Measurements from ENCODE around the gene PAXX. TPM values are rescaled to one million over a fixed set of nuclear protein-coding genes. Genes with fewer than 3 reads are reported as not detected.

Gene PAXX
- total RNA-seq, 1 donor from 2014 or later, result 50.7 TPM

DNA sequence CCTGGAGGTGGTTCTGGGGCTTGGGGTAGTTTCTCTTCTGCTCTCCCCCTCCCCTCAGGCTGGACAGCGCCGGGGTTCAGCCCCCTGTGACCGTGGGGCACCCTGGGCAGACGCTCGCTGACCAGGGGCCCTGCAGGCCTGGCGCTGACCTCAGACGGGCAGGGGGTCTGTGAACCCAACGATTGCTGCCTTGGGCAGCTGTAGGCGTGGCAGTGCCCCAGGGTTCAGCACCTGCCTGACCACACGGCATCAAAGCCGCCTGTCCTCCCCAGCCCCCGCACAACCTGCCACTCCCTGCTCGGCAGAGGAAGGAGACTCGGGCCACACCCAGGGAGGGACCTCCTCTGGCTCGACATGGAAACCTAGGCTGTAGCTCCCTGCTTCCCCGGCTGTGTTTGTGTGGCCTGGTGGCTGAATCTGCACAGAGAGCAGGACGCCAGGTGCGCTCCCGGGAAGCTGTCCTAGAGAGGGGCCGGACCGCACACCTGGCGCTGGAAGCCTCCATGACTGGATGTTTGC, 28.0 kb upstream of the PAXX start:
- no peak overlapping the region for H3K27ac Mint-ChIP-seq (ENCODE audit: unreplicated experiment)
- no peak overlapping the region for H3K4me3 Mint-ChIP-seq (ENCODE audit: unreplicated experiment)
- peaks cover 4% of the 10 kb centered on the region for H3K27me3 Mint-ChIP-seq (ENCODE audit: unreplicated experiment)
- TF ChIP-seq, protein P1, sequence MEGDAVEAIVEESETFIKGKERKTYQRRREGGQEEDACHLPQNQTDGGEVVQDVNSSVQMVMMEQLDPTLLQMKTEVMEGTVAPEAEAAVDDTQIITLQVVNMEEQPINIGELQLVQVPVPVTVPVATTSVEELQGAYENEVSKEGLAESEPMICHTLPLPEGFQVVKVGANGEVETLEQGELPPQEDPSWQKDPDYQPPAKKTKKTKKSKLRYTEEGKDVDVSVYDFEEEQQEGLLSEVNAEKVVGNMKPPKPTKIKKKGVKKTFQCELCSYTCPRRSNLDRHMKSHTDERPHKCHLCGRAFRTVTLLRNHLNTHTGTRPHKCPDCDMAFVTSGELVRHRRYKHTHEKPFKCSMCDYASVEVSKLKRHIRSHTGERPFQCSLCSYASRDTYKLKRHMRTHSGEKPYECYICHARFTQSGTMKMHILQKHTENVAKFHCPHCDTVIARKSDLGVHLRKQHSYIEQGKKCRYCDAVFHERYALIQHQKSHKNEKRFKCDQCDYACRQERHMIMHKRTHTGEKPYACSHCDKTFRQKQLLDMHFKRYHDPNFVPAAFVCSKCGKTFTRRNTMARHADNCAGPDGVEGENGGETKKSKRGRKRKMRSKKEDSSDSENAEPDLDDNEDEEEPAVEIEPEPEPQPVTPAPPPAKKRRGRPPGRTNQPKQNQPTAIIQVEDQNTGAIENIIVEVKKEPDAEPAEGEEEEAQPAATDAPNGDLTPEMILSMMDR (IDR thresholded peaks at IDR 0.05; ENCODE audit: partially characterized antibody, unreplicated experiment), result no peak
- H3K9me3 Mint-ChIP-seq (ENCODE audit: unreplicated experiment), result peaks cover 2% of the 10 kb centered on the region
- DNase-seq, result no peak
- H3K36me3 Mint-ChIP-seq (ENCODE audit: unreplicated experiment), result no peaks in the 10 kb centered on the region
- peaks cover 7% of the 10 kb centered on the region for H3K4me1 Mint-ChIP-seq (ENCODE audit: low read depth, unreplicated experiment)

DNA sequence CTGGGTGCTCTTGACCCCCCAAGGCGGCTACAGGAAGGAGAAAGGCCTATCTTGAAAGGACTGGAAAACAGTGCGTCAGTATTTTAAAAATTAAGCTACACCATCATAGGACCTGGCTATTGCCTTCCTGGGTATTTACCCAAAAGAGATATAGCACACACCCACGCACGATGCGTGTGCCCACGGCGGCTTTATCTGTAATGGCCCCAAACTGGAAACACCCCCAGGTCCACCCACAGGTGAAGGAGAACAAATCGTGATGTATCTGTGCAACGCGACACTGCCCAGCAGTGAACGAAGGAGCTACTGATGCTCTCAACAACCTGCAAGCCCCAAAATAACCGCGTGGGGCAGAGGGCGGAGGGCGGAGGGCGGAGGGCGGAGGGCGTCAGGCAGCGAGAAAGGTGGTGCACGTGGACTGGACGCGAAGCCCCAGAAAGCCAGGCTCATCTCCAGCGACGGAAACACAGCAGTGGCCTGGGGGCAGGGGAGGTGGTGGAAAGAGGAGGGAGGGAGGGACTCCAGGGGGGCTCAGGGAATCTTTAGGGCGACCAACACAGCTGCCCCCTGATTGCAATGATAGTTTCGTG, 27.3 kb upstream of the PAXX start:
- Mint-ChIP-seq H3K27me3 (ENCODE audit: unreplicated experiment) (peaks cover 4% of the 10 kb centered on the region), H3K4me3 (ENCODE audit: unreplicated experiment) (no peak overlapping the region), H3K9me3 (ENCODE audit: unreplicated experiment) (peaks cover 2% of the 10 kb centered on the region), H3K27ac (ENCODE audit: unreplicated experiment) (no peak overlapping the region), H3K36me3 (ENCODE audit: unreplicated experiment) (no peaks in the 10 kb centered on the region), H3K4me1 (ENCODE audit: low read depth, unreplicated experiment) (peaks cover 7% of the 10 kb centered on the region)
- no peak for DNase-seq
- TF ChIP-seq, protein P1 (IDR thresholded peaks at IDR 0.05; ENCODE audit: partially characterized antibody, unreplicated experiment), result no peak

DNA sequence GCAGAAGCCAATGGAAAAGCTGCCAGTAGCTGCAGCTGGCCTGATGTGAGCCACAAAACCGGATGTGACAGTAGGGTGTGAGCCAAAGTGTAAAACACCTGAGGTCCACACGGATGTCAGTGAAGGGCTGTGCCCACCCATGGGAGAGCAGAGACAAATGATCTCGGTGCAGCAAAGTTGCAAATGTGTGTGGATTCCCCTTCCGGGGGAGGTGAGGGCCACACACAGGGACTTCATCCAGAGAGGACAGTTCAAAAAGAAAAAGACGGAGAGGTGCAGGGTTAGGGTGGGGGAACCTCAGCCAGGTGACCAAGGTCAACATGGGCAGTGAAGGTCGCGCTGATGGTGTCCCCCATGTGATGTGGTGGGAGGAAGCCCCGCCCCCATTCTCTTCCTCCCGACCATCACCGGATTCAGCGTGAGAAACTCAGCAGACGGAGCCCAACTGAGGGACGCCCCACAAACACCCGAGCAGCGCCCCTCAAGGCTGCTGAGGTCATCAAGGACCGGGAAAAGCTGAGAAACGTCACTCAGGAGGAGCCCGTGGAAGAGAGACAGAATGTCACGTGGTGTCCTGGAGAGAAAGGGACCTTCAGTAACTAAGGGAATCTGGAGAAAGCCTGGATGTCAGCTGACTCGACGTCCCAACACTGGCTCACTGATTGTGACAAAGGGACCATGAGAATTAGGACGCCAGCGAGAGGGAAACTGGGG, 26.3 kb upstream of the PAXX start:
- TF ChIP-seq, protein P1 (IDR thresholded peaks at IDR 0.05; ENCODE audit: partially characterized antibody, unreplicated experiment), result no peak
- Mint-ChIP-seq H3K36me3 (ENCODE audit: unreplicated experiment) (no peaks in the 10 kb centered on the region), H3K9me3 (ENCODE audit: unreplicated experiment) (peaks cover 2% of the 10 kb centered on the region), H3K4me3 (ENCODE audit: unreplicated experiment) (peak overlapping the region; percentile 12), H3K27me3 (ENCODE audit: unreplicated experiment) (peaks cover 4% of the 10 kb centered on the region), H3K27ac (ENCODE audit: unreplicated experiment) (no peak overlapping the region), H3K4me1 (ENCODE audit: low read depth, unreplicated experiment) (peaks cover 7% of the 10 kb centered on the region)
- DNase-seq, result no peak

DNA sequence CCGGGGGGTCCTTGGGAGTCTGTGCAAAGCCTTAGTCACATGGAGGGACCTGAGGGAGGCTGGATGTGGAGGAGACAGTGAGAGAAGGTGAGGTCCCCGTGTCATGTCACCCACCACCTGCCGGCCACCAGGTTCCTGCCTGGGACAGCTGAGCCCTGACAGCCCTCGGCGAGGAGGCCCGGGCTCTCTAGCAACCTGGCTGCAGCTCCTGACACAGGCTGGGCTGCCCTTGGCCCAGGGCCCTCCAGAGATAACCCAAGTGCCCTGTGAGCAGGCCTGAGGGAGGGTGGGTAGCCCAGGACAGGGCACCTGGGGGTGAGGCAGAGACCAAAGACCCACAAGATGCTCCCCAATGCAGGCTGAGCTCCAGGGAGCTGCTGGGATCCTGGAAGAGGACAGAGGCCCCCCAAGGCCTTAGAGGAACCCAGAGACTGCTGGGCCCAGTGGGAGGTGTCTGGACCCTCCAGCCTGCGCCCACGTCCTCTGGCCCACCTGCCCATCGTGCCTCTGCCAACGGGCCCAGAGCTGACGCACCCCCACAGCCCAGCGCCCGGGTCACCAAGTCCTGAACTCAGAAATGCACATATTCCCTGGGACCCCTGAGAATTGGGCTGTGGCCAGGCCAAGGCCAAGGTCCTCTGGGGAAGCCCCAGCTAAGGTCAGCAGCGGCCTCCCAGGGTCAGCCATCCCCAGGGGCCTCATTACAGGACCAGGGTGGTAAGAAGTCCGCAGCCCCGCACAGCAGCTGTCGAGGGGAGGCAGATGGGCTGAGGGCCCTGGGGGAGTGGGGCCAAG, 23.7 kb upstream of the PAXX start:
- no peaks in the 10 kb centered on the region for H3K36me3 Mint-ChIP-seq (ENCODE audit: unreplicated experiment)
- H3K27ac Mint-ChIP-seq (ENCODE audit: unreplicated experiment), result no peak overlapping the region
- H3K4me3 Mint-ChIP-seq (ENCODE audit: unreplicated experiment), result no peak overlapping the region
- no peak for DNase-seq
- TF ChIP-seq, protein P1 (IDR thresholded peaks at IDR 0.05; ENCODE audit: partially characterized antibody, unreplicated experiment), result no peak
- no peaks in the 10 kb centered on the region for H3K27me3 Mint-ChIP-seq (ENCODE audit: unreplicated experiment)
- peaks cover 2% of the 10 kb centered on the region for H3K4me1 Mint-ChIP-seq (ENCODE audit: low read depth, unreplicated experiment)
- H3K9me3 Mint-ChIP-seq (ENCODE audit: unreplicated experiment), result no peaks in the 10 kb centered on the region
